GM18909 (cell line): ENCODE results near the gene SH3BP4.

ENCODE experiments used
- ATAC-seq: cut with Tn5 transposase; IDR thresholded peaks from one replicate; pipeline ENCODE4 v1.9.1; 2021; ENCODE audit warnings: mild to moderate bottlenecking; ENCODE audit not compliant: unreplicated experiment, poor library complexity

SH3BP4 gene, protein sequence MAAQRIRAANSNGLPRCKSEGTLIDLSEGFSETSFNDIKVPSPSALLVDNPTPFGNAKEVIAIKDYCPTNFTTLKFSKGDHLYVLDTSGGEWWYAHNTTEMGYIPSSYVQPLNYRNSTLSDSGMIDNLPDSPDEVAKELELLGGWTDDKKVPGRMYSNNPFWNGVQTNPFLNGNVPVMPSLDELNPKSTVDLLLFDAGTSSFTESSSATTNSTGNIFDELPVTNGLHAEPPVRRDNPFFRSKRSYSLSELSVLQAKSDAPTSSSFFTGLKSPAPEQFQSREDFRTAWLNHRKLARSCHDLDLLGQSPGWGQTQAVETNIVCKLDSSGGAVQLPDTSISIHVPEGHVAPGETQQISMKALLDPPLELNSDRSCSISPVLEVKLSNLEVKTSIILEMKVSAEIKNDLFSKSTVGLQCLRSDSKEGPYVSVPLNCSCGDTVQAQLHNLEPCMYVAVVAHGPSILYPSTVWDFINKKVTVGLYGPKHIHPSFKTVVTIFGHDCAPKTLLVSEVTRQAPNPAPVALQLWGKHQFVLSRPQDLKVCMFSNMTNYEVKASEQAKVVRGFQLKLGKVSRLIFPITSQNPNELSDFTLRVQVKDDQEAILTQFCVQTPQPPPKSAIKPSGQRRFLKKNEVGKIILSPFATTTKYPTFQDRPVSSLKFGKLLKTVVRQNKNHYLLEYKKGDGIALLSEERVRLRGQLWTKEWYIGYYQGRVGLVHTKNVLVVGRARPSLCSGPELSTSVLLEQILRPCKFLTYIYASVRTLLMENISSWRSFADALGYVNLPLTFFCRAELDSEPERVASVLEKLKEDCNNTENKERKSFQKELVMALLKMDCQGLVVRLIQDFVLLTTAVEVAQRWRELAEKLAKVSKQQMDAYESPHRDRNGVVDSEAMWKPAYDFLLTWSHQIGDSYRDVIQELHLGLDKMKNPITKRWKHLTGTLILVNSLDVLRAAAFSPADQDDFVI

DNA sequence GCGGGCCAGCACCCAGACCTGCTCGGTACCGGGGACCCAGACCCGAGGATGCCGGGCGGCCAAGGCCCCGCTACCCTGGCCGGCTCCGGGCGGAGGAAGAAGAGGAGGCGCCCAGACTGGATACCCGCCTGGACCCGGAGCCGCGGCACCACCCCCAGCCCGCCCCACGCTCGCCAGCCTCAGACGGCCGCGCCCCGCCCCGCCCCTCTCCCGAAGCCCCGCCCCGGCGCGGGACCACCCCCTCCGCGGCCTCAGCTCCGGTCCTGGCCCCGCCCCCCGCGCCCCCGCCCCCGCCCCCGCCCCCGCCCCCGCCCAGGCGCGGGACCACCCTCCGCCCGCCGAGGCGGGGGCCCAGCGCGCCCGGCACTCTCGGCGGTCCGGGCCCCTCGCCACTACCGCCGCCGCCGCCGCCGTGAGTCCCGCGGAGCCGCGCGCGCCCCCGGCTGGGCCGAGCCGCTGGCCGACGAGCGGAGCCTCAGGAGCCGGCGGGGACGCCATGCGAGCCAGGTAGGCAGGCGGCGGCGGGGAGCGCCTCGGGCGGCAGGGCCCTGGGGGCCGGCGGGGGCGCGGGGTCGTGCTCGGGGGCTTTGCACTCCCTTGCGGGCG lies at the start of gene SH3BP4:
Gene SH3BP4 (plus strand): TSS at position 354 of the 606 bp plus-strand sequence. CDS start 82,986 bp downstream, outside the sequence.
- no peak for ATAC-seq

DNA sequence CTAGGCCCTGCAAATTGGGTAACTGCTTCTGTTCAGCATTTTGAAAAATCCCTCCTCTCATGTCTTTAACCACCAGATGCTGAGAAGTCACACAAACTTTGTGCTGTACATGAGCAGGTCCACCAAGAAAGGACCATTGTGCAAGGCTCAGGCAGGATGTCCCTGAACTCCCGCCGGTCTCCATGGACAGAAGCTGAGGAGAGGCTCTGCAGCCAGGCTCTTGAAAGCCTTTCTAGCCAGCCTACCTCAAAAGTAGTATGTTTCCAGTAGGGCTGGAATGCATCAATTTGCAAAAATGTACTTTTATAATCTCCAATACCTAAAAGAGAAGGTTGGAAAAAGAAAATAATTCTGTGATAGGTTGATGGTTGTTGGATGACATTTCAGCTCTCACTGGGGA lies 47.0 kb upstream of the SH3BP4 start:
- no peak for ATAC-seq

DNA sequence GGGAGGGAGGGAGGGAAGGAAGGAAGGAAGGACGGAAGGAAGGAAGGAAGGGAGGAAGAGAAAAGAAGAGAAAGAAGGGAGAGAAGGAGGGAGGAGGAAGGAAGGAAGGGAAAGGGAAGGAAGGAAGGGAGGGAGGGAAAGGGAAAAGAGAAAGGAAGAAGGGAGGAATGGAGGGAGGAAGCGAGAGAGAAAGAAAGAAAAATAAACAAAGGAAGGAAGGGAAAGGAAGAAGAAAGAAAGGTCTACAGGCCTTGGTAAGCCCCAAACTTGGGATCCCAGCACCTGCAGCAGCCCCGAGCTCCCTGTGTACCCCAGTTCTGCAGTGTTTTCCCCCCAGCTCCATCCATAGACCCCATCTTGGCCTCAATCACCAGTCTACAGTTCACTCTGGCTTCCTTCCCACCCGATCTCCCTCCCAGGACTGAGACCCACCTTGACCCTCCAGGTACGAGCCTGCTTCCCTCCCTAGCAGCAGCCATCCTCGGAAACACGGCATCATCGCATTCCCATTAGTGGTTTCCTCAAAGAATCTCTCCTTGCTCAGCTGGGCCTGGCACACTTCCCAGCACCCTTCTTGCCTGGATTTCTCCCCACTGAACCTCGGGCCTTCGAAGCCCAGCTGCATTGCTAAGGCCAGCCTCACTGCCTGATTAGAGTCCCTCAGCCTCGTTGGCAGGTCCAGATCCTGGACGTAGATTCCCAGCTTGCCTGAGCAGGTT lies 46.1 kb upstream of the SH3BP4 start:
- ATAC-seq = no peak

DNA sequence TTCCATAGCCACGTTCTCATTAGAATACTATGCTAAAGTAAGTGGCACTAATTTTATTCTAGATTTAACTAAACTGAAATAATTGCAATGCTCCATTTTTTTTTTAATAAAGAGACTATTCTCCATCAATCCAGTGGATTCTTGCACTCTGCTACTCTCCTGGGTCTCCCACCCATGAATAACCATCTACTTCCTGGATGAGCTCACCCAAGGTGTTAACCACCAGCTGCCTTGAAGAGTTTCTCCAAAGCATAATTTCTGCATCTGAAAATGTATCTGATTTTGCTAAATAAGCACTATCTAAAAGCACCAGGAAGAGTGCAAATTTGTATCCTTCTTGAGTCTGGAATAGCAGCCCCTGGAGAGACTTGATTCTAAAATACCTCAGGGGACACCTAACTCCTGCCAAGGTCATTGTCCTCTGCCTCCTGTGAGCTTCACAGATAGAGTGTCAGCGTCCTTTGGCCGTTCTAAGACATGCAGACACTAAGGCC lies 41.6 kb upstream of the SH3BP4 start:
- ATAC-seq = no peak

DNA sequence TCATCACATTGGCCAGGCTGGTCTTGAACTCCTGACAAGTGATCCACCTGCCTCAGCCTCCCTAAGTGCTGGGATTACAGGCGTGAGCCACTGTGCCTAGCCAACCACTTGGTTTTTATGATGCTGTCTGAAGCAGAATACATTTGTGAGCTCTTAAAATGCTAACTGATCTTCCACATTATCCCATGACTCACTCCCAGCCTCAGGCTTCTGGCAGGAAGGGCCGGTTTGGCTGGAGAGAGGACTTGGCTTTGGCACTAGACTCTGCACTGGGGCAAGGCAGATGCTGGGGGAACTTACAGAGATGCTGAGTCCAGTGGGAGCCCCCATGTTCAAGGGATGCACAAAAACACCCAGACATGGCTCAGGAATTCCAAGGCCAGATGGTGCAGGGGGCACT lies 40.5 kb upstream of the SH3BP4 start:
- no peak for ATAC-seq

DNA sequence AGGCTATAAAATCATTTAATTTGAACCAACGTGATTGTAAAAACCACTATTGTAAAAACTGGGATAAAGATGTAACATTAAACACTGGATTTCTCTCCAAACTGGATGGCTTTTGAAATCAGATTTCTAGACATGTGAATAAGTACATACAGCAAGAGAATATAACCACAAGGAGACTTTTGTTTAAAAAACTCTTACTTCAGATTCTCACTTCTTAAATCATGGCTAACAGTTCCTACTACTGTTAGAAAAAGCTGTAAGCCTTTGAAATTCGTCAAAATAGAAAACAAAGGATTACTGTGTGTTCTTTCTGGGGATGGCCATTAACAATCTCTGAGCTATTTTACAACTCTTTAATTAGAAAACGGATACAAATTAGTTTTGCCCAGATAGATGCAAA lies 39.4 kb upstream of the SH3BP4 start:
- ATAC-seq = no peak

DNA sequence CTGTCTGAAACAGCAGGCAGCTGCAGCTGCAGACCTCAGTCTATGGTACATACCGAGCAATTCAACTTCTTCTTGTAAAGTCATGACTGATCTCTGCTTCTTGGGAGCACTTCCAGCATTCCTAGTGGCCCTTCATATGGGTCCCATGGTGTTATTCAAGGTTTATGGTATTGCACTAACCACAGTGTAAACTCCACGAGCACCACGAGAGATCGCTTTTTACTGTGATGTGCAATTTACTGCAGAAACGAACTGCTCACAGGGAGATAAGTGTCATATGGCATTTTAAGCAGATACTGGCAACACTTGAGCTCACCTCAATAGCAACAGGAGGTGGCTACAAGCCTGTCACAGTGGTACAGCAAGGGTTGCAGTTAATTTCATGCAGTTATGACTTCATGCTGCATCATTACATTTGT lies 38.6 kb upstream of the SH3BP4 start:
- ATAC-seq = no peak

DNA sequence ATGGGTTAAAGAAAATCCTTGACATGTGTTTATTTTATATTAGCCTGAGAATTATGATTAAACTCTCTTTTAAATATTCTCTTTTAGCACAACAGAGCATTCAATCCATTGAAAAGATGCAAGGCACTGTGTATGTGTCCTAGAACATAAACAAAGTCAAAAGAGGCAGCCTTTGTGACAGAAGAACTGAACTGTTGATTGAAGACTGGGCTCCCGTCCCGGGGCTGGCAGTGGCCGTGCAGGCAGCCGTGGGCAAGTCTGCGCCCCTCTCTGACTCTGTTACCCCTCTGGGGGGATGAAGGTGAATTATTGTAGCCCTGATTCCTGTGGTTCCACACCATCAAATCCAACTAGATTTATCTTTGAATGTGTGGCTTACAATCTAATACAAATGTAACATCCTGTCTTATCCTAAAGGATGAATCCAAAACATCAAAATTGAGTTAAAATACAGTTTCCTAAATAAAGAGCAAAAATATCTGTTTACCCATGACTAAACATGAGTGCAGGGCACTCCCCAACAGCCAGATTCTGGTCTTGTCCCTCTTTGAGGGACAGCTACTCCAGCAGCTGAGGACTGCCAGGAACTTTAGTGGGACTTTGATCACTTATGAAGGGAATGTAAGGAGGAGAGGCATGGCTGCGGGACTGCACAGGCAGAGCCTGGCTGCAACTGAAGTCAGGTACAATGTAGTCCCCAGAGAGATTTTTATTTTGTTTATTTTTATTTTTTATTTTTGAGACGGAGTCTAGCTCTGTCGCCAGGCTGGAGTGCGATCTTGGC lies 37.3 kb upstream of the SH3BP4 start:
- ATAC-seq = no peak

DNA sequence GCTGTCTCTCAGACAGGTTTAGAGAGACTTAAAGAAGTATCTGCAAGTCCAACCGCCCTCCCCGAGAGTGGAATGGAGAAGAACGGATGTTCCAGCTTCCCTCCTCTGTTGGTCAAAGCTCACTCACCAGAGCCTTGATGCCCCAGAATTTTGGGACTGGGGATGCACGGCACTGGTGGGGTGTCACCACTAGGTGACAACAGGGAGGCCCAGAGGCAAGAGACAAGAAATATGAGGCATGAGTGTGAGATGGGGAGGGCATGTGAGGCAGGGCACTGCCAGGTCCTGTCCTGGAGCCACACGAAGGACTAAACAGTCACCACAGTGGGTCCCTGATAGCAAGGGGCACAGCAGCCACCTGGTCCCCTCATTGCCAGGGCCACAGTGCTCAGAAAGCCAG lies 35.1 kb upstream of the SH3BP4 start:
- no peak for ATAC-seq

DNA sequence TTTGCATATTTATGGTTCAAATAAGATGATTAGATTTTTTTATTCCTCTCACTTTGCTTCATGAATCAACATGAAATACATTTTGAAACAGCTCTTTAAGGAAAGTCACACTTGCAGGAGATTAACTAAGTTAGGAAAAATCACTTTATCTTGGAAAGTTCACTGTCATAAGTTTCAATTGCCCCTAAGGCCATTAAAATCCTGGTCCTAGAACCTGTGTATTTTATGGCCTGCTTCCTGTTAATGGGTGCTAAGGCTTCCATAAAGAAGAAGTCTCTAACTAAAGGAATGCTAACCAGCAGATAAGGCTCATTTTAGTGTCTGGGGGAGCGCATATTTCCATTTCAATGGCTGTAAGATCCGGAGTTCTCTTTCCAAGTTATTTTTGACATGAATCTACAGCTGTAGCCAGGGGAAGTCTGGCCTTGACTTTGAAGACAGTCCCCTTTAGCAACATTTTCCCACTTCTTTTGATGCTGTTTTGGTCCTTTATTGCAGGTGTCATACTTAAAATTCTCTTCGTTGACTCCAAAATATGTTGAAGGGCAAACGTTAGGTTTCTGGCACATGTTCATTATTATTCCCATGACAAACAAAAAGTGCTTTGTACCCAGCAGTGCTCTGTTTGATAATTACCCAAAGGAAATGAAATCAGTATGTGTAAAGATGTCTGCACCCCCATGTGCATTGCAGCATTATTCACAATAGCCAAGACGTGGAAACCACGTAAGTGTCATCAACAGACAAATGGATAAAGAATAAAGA lies 34.4 kb upstream of the SH3BP4 start:
- no peak for ATAC-seq

DNA sequence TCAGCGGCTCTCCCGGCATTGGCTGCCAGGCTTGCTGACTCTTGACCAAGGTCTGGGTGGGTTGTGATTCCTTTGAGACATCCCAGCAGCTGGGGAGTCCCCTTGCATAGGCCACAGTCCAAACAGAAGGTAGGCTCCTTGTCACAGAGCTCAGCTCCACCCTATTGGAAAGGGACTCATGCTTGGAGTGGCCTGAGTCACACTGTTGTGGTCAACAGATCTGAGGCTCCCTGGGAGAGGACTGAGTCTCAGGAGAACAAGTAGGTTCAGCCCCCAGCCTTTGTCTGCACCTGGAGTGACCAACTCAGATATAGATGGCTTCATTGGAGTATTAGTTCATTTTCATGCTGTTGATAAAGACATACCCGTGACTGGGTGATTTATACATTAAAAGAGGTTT lies 32.1 kb upstream of the SH3BP4 start:
- no peak for ATAC-seq

DNA sequence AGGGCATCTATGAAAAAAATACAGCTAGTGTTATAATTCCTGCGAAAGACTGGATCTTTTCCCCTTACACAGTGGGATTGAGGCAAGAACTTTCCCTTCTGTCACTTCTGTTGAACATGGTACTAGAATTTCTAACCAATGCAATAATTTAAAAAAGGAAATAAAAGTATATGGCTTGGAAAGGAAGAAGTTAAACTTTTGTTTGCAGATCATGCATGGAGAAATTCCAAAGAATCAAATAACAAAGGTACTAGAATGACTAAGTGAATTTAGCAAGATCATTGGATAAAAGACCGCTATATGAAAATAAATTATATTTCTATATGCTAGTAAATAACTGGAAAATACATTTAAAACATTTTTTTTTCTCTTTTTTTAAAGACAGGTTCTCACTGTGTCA lies 31.0 kb upstream of the SH3BP4 start:
- no peak for ATAC-seq

DNA sequence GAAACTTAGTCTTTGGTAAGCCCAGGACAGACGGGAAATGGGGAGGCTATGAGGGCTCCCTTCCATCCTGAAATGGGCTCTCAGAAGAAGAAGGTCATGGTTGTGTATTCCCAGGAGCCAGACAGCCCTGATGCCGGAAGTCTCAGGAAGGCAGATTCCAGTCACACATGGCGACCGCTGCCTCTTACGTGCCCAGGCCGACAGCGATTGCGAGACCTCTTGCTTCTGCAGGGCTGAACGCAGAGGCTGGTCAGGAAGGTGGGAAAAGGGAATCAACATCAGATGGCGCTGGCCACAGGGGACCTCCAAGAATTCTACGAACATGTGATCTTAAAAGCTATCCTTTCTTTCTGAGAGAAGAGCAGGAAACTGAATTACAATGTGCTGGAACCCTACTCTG lies 22.8 kb upstream of the SH3BP4 start:
- ATAC-seq = no peak

DNA sequence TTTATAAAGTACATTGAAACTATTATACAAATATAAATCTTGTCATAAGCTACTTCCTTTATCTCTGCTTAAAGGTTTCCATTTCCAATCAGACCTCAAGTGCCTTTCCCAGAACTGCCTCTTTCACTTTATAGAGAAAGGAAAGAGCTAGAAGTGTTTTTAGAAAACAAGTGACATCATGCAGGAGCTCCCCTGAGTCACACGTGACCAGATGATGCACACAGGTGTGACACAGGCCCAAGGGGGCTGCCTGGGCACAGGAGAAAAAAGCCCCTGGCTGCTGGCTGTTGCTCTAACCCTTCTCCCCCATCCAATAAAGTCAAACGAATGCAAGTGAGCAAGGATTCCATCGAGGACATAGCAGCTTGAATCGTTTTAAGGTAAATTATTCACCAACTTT lies 21.4 kb upstream of the SH3BP4 start:
- no peak for ATAC-seq

DNA sequence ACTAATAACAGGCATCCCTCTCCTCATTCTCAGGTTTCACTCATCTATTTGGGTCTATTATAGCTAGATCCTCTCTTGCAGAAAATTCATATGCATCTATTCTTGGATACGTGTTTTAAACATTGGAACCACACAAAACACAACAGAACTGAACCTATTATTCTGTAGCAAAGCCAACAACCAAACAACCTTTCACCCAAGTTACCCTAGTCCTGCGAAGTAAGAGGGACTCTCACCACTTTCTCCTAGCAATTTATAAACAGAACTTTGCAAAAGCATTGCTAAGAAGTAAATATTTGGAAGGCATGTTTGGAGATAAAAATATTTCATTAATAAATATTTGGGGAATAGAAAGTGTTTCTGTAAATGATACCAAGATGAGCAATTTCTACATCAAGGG lies 20.4 kb upstream of the SH3BP4 start:
- no peak for ATAC-seq

DNA sequence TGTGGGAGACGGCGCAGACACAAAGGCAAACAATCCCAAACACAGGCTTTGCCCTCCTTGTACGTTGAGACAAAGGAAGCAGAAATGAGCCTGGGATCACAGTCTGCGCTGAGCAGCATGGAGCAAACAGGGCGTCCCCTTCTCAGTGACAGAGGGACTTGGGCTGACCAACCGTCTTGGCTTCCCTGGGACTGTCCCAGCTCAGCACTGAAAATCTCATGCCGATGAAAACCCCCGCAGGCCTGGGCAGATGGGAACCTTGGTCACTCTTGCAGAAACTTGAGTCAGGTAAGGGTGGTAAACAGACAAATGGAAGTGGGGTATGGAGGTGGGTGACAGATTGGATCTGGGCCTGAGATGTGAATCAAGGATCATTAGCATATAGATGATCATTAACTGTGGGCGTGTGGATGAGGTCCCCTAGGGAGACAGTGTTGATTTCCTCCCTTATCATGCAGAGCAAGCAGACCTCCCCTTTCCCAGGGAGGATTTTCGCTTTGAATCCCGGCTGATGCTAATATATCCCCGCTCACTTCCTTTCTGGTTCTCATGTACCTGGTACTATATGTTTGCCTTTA lies 19.1 kb upstream of the SH3BP4 start:
- ATAC-seq = no peak

DNA sequence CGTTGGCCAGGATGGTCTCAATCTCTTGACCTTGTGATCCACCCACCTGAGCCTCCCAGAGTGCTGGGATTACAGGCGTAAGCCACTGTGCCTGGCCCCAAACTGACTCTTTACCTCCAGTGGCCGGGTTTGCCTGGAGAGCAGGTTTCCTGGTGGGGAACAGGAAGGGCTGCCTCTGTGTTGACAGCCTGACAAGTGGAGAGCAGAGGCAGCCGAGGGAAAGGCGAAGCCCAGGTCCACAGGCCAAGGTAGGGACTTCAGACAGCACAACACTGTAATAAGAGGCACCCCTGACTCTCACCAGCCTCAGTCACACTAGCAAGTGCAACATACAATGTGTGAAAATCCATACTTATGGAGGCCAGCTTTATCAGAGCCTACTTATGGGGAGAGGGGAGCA lies 16.5 kb upstream of the SH3BP4 start:
- no peak for ATAC-seq

DNA sequence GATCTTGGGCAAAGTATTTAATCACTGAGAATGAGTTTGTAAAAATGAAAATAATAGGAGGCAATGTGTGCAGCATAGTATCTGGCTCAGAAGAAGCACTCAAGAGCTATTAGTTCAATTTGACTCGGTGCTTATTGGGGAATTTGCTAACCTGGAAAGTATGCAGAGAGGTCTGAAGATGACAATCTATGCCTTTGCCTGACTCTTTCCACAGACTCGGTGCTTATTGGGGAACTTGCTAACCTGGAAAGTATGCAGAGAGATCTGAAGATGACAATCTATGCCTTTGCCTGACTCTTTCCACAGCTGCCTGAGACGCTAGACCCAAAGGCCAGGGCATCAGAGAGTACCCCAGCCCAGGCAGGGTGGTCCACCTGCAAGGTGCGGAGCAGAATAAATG lies 12.2 kb upstream of the SH3BP4 start:
- ATAC-seq = no peak
